Stomach smooth muscle (tissue), 2 donors: ENCODE measurements around the gene ACOXL.

Experiments
- H3K27ac ChIP-seq: one replicate; pipeline ENCODE4 v1.7.0; 2013; ENCODE audit warnings: mild to moderate bottlenecking, low read length, inconsistent platforms
- H3K27me3 ChIP-seq, 2 donors: one replicate each; pipeline ENCODE4 v1.7.0; 2013; ENCODE audit warnings: low read length in 2 of 2; ENCODE audit not compliant: insufficient read depth in 2 of 2, control insufficient read depth in 1 of 2
- H3K36me3 ChIP-seq, 2 donors: one replicate each; pipeline ENCODE4 v1.7.0; 2013; ENCODE audit warnings: low read length in 2 of 2; ENCODE audit not compliant: control insufficient read depth in 2 of 2, insufficient read depth in 2 of 2
- H3K4me1 ChIP-seq: one replicate; pipeline ENCODE4 v1.7.0; 2013; ENCODE audit warnings: low read length; ENCODE audit not compliant: control insufficient read depth, insufficient read depth
- H3K4me3 ChIP-seq, 2 donors: one replicate each; pipeline ENCODE4 v1.7.0; 2013; ENCODE audit warnings: low read length in 2 of 2
- H3K9ac ChIP-seq, 2 donors: one replicate each; pipeline ENCODE4 v1.7.0; 2013; ENCODE audit warnings: low read length in 2 of 2, mild to moderate bottlenecking in 1 of 2
- H3K9me3 ChIP-seq, 2 donors: one replicate each; pipeline ENCODE4 v1.7.0; 2013; ENCODE audit warnings: low read length in 2 of 2; ENCODE audit not compliant: control insufficient read depth in 2 of 2
- donor health status: healthy.
- donor health status: Pancreatic carcinoma.

ACOXL gene

GRCh38 chr2:111101592-111101991 lies 369.2 kb downstream of the ACOXL start:
- no peak overlapping the region for H3K4me3 ChIP-seq
- no peak overlapping the region for H3K27ac ChIP-seq
- no peaks in the 10 kb centered on the region for H3K36me3 ChIP-seq
- no peaks in the 10 kb centered on the region for H3K4me1 ChIP-seq
- no peaks in the 10 kb centered on the region for H3K27me3 ChIP-seq
- no peaks in the 10 kb centered on the region for H3K9me3 ChIP-seq
- no peak overlapping the region for H3K9ac ChIP-seq

- Histone ChIP-seq H3K27me3 (no peaks in the 10 kb centered on the region), H3K4me1 (no peaks in the 10 kb centered on the region), H3K9me3 (no peaks in the 10 kb centered on the region), H3K9ac (no peak overlapping the region), H3K36me3 (no peaks in the 10 kb centered on the region), H3K27ac (no peak overlapping the region), H3K4me3 (no peak overlapping the region)
Observed at GRCh38 chr2:111102216-111102615, 369.8 kb downstream of the ACOXL start.

GRCh38 chr2:111105926-111106325 lies 373.6 kb downstream of the ACOXL start:
- Histone ChIP-seq H3K36me3 (no peaks in the 10 kb centered on the region), H3K9ac (no peak overlapping the region), H3K27me3 (peaks cover 0 to 3% of the 10 kb centered on the region in 2 donors), H3K27ac (no peak overlapping the region), H3K9me3 (no peaks in the 10 kb centered on the region), H3K4me1 (no peaks in the 10 kb centered on the region), H3K4me3 (no peak overlapping the region)

- no peak overlapping the region for H3K27ac ChIP-seq
- H3K4me1 ChIP-seq, result no peaks in the 10 kb centered on the region
- peaks cover 0 to 3% of the 10 kb centered on the region in 2 donors for H3K27me3 ChIP-seq
- H3K36me3 ChIP-seq, result no peaks in the 10 kb centered on the region
- H3K9ac ChIP-seq, result no peak overlapping the region
- no peaks in the 10 kb centered on the region for H3K9me3 ChIP-seq
- no peak overlapping the region for H3K4me3 ChIP-seq
Observed at GRCh38 chr2:111106706-111107105, 374.3 kb downstream of the ACOXL start.

GRCh38 chr2:111108745-111109271 lies 376.4 kb downstream of the ACOXL start:
- Histone ChIP-seq H3K27me3 (peaks cover 3 to 14% of the 10 kb centered on the region in 2 donors), H3K4me3 (no peak overlapping the region), H3K9ac (no peak overlapping the region), H3K27ac (no peak overlapping the region), H3K36me3 (no peaks in the 10 kb centered on the region), H3K9me3 (no peaks in the 10 kb centered on the region), H3K4me1 (no peaks in the 10 kb centered on the region)

GRCh38 chr2:111111101-111111755 lies 378.9 kb downstream of the ACOXL start:
- H3K9ac ChIP-seq, result no peak overlapping the region
- H3K4me1 ChIP-seq, result no peaks in the 10 kb centered on the region
- H3K9me3 ChIP-seq, result no peaks in the 10 kb centered on the region
- H3K27ac ChIP-seq, result no peak overlapping the region
- H3K36me3 ChIP-seq, result no peaks in the 10 kb centered on the region
- no peak overlapping the region for H3K4me3 ChIP-seq
- peaks cover 11 to 23% of the 10 kb centered on the region in 2 donors for H3K27me3 ChIP-seq

- Histone ChIP-seq H3K27ac (no peak overlapping the region), H3K9ac (no peak overlapping the region), H3K4me1 (peaks cover 16% of the 10 kb centered on the region), H3K9me3 (no peaks in the 10 kb centered on the region), H3K4me3 (no peak overlapping the region), H3K36me3 (no peaks in the 10 kb centered on the region), H3K27me3 (peaks cover 35 to 42% of the 10 kb centered on the region in 2 donors)
Observed at GRCh38 chr2:111113838-111114237, 381.5 kb downstream of the ACOXL start.

GRCh38 chr2:111116011-111116746 lies 383.8 kb downstream of the ACOXL start:
- no peak overlapping the region for H3K9ac ChIP-seq
- H3K27me3 ChIP-seq, result peaks cover 48 to 51% of the 10 kb centered on the region in 2 donors
- H3K4me3 ChIP-seq, result no peak overlapping the region
- H3K9me3 ChIP-seq, result no peaks in the 10 kb centered on the region
- no peak overlapping the region for H3K27ac ChIP-seq
- peaks cover 34% of the 10 kb centered on the region for H3K4me1 ChIP-seq
- H3K36me3 ChIP-seq, result no peaks in the 10 kb centered on the region

GRCh38 chr2:111116843-111117597 lies 384.6 kb downstream of the ACOXL start:
- peaks cover 42% of the 10 kb centered on the region for H3K4me1 ChIP-seq
- no peaks in the 10 kb centered on the region for H3K9me3 ChIP-seq
- no peak overlapping the region for H3K27ac ChIP-seq
- H3K4me3 ChIP-seq, result peak overlapping the region; percentile 45 to 70
- H3K27me3 ChIP-seq, result peaks cover 48 to 56% of the 10 kb centered on the region in 2 donors
- H3K9ac ChIP-seq, result no peak overlapping the region
- no peaks in the 10 kb centered on the region for H3K36me3 ChIP-seq

GRCh38 chr2:111117598-111118480 lies 385.5 kb downstream of the ACOXL start:
- Histone ChIP-seq H3K9me3 (no peaks in the 10 kb centered on the region), H3K27me3 (peaks cover 41 to 56% of the 10 kb centered on the region in 2 donors), H3K36me3 (no peaks in the 10 kb centered on the region), H3K27ac (no peak overlapping the region), H3K9ac (no peak overlapping the region), H3K4me3 (peak overlapping the region; percentile 46 to 70), H3K4me1 (peaks cover 49% of the 10 kb centered on the region)
